MV-4-11 (cell line): Measurements from ENCODE around the gene PHACTR3.
"Not testable (repeated sequence)": the region's sequence is repeated elsewhere in the genome, so short reads cannot be mapped to it uniquely, and the experiment has no call there.

ENCODE experiments used
- DNase-seq: peaks from one replicate; lab custom pipeline; 2025; lab: John Stamatoyannopoulos, UW

Gene PHACTR3

GRCh38 chr20:59603781-59604541 lies at the start of gene PHACTR3:
Gene PHACTR3, plus strand, starts transcription at chr20:59604540. Its CDS starts 475 bp downstream, at chr20:59605015.
- no peak for DNase-seq

- not testable (repeated sequence) for DNase-seq
Measured at GRCh38 chr20:59557733-59558529, 46.4 kb upstream of the PHACTR3 start.

GRCh38 chr20:59559024-59559817 lies 45.1 kb upstream of the PHACTR3 start:
- DNase-seq: no peak

GRCh38 chr20:59559863-59560262 lies 44.5 kb upstream of the PHACTR3 start:
- DNase-seq: no peak

GRCh38 chr20:59560588-59561227 lies 43.6 kb upstream of the PHACTR3 start:
- peak; percentile 48 for DNase-seq

- DNase-seq: no peak
Measured at GRCh38 chr20:59561228-59561605, 43.1 kb upstream of the PHACTR3 start.

GRCh38 chr20:59561614-59562277 lies 42.6 kb upstream of the PHACTR3 start:
- no peak for DNase-seq

- no peak for DNase-seq
Measured at GRCh38 chr20:59564171-59564570, 40.2 kb upstream of the PHACTR3 start.

GRCh38 chr20:59564943-59565342 lies 39.4 kb upstream of the PHACTR3 start:
- DNase-seq: no peak

- DNase-seq: no peak
Measured at GRCh38 chr20:59565768-59566461, 38.4 kb upstream of the PHACTR3 start.

GRCh38 chr20:59566631-59567524 lies 37.5 kb upstream of the PHACTR3 start:
- no peak for DNase-seq

GRCh38 chr20:59567585-59568508 lies 36.5 kb upstream of the PHACTR3 start:
- no peak for DNase-seq

GRCh38 chr20:59568509-59569024 lies 35.8 kb upstream of the PHACTR3 start:
- no peak for DNase-seq

- DNase-seq: no peak
Measured at GRCh38 chr20:59569305-59569704, 35.0 kb upstream of the PHACTR3 start.

- DNase-seq: no peak
Measured at GRCh38 chr20:59571151-59571550, 33.2 kb upstream of the PHACTR3 start.

GRCh38 chr20:59571551-59572314 lies 32.6 kb upstream of the PHACTR3 start:
- DNase-seq: peak; percentile 64

GRCh38 chr20:59572515-59572914 lies 31.8 kb upstream of the PHACTR3 start:
- DNase-seq: no peak

GRCh38 chr20:59573837-59574236 lies 30.5 kb upstream of the PHACTR3 start:
- no peak for DNase-seq
